Right renal pelvis (tissue), 4 donors: ENCODE results near the gene CATSPER3. TPM values are rescaled to one million over a fixed set of nuclear protein-coding genes. Genes with fewer than 3 reads are reported as not detected.

Experiments
- DNase-seq, 4 donors: peaks; one replicate each; pipeline ENCODE4 v3.0.0-alpha.2; 2013; ENCODE audit warnings: low read depth in 4 of 4, low spot score in 3 of 4, missing footprints in 1 of 4
- polyA plus RNA-seq, 4 donors: library from polyadenylated mRNA; unstranded; fragments of 120-200 nt; gene quantifications; one replicate each; pipeline ENCODE4 v1.2.1, GENCODE V29; 2013; ENCODE audit not compliant: insufficient read length in 4 of 4

CATSPER3 gene
- polyA plus RNA-seq, 4 donors = 0.58 to 1.5 (median 1.2) TPM

- no peak for DNase-seq
These were observed 71.1 kb downstream of the CATSPER3 start for GRCh38 chr5:135038813-135039270.

DNA sequence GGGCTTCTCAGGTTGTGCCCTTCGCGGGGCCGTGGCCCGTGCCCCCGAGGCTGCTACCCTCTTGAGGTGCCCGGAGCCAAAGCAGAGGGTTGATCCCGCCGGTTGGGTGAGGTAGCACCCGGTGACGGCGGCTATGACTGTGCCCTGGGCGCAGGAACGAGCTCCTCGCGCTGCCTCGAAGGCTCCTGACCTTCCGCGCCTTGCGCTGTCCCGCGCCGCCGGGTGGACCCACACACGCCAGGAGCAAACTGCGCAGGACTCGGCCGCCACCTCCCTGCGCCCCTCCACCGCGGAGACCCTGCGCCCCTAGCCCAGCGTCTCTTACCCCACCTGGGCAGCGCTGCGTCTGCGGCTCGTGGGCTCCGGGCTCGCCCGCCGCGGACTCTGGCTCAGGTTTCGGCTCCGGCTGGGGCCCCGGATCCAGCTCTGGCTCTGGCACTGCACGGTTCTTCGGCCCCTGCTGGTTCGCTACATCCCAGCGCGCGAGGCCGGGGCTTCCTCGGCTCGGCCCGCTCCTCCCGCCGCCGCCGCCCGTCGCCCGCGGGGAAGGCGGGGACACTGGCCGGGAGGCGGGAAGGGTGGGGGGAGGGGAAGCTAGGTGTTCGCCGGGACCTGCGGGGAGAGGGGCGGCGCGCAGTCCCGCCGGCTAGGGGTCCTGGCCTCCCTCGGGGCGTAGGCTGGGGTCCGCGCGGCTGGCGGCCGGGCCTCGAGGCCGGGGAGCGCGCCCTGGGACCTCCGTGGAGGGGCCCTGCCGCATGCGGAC lies 71.7 kb downstream of the CATSPER3 start:
- no peak for DNase-seq

DNA sequence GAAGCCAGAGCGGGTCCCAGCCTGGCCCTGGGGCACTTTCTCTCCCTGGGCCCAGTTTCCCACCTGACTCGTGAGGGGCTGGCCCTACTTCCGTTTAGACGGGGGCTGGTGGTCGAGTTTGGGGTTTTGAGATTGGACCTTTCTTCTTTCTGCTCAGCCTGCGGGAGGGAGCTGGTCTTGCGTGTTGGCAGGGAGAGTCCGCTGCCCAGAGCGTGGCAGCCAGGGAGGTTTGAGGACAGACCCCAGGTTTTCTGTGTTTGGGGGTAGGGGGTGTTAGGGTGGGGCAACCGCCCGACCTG lies 72.3 kb downstream of the CATSPER3 start:
- no peak for DNase-seq

- DNase-seq = no peak
These were observed 72.8 kb downstream of the CATSPER3 start for GRCh38 chr5:135040333-135041144.

- DNase-seq = no peak
These were observed 73.5 kb downstream of the CATSPER3 start for GRCh38 chr5:135041145-135041587.

DNA sequence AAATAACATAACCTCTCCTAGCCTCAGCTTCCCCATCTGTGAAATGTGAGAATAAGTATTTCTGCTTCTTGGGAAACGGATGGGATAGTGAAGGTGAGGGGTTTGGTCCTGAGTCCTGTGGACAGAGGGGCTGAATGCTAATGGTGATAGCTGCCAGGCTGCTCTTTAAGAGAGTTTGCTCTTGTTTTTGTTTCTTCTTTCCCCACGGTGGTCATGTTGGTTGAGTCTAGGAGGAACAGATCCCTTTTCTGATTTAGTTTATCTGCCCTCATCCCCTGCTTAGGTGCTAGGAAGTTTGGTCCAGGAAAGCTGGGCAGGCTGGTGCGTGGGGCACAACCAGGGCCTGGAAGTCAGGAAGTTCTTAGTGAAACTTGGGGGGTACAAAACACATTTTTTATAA lies 74.0 kb downstream of the CATSPER3 start:
- no peak for DNase-seq

DNA sequence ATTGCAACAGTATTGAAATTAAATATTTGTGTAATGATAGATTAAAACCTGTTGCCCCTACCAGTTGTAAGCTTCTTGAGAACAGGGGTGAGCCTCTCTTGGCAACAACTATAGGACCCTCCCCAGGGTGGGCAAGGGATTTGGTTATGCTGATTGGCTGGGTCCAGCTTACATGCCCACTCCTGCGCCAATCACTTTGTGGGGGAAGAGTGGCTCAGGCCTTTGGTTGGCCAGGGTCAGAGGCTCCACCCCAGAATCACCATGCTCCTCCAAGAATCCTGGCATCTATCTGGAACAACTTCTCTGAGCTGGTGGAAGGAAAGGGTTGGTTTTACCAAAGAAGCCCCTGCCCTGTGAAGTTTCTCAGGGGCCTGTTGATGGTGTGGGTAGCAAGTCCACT lies 74.9 kb downstream of the CATSPER3 start:
- no peak for DNase-seq

DNA sequence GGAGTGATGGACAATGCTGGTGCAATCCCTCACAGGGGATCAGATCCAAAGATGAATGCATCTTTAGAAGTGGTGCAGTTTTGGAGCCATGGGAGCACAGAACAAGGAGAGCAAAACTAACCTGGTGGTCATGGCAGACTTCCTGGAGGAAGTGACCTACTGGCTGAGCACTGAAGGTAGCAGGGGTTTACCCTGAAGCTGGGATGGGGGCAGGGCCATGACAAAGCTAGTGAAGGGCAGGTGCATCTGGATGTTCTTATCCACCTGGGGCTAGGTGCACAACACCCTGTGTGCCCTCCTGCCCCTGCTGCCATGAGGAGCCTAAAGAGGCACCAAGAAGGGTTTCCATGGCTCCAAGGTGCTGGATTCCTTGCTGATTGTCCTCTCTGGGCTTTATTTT lies 77.8 kb downstream of the CATSPER3 start:
- DNase-seq = no peak

- DNase-seq = no peak
These were observed 79.1 kb downstream of the CATSPER3 start for GRCh38 chr5:135046661-135047346.

DNA sequence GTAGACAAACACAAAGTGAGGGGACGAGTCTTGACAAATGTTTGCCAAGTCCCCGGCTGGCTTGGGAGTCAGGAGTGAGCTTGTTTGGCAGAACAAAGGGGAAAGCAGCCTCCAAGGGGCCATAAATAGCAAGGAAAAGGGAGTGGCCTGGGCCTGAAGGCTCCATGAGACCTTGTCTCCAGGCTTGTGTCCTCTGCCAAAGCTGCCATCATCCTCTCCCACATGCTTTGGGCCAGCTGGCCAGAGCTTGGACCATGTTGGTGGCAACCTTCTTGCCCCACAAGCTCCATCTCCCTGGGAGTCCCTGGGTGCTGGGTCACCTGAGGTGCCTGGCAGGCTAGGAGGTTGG lies 79.6 kb downstream of the CATSPER3 start:
- no peak for DNase-seq

- no peak for DNase-seq
These were observed 80.6 kb downstream of the CATSPER3 start for GRCh38 chr5:135048286-135048685.

GRCh38 chr5:135048930-135049329 lies 81.2 kb downstream of the CATSPER3 start:
- no peak for DNase-seq

GRCh38 chr5:135050244-135050767 lies 82.6 kb downstream of the CATSPER3 start:
- no peak for DNase-seq

- no peak for DNase-seq
These were observed 83.7 kb downstream of the CATSPER3 start for GRCh38 chr5:135051399-135051798.

GRCh38 chr5:135051872-135052271 lies 84.2 kb downstream of the CATSPER3 start:
- DNase-seq = no peak

DNA sequence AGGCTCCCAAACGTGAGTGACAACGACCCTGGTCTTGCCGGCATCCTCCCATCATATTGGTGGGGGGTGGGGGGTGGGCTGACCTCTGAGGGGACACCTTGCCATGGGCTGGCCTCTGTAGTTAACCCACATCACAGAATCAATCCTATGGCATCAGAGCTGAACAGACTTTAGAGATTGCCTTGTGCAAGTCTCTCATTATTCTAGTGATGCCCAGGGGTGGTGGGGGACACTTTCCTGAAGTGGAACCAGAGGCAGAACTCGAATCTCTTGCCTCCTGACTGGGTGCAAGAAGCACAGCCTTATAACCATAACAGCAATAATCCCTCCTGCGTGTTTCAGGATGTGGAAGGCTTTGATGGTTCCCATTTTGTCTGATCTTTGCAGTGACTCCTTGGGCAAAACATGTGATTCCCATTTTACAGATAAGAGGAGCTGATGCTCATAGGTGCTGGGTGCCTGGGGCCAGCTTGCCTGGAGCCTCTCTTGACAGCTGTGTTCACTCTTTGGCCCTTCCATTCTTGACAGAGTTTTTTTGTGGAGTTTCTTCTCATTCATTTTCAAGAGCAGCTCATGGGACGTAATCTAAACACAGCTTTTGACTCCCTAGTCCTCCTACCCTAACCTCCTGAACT lies 84.9 kb downstream of the CATSPER3 start:
- no peak for DNase-seq

DNA sequence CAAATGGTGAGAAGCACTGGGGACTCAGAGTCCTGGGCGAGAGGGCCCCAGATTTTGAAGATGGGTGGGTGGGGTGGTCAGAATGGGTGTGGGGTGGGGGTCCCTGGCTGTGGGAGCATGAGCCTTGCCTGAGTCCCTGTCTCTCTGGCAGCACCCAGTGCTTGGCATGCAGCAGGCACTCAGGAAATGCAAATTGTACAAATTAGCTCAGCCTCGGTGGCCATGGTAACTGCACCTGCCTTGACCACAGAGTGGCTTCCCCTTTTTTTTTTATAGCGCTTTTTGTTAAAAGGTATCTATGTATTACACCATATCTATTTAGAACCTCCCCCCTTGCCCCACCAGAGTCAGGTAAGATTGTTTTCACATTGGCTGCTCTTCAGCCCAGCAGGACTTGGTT lies 85.6 kb downstream of the CATSPER3 start:
- DNase-seq = no peak

DNA sequence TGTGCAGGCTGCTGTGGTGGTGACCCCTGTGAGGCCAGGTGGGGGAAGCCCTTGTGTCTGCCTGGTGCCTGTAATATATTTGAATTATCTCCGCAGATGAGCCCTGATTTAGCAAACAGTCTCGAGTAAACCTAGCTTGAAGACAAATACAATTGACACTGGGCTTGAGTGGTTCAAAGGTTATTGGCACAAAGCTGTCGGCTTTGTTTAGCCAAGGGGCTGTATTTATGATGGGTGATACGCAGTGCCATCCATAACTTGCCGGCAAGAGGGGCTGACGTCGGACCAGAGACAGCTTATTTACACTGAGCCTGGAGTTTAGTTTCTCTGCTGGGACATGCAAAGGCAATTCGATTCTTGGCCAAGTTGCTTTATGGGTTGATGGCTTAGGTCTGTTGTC lies 86.3 kb downstream of the CATSPER3 start:
- no peak for DNase-seq

DNA sequence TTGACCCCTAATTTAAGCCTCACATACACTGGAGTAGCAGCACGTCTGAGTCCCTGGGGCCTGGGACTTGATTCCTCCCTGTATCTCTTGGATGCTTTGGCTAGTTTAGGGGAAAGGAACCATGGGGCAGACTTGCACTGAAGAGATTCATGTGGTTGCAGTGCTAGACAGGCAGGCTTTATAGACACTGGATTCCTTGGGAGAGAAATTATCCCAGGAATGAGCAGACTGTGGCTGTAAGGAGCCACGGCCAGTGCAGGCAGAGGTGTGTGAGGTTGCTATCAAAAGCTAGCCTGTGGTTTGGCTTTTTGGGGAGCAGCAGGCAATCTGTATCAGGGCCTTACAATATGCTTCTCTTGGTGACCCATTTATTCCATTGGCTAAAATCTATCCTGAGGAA lies 86.8 kb downstream of the CATSPER3 start:
- no peak for DNase-seq

GRCh38 chr5:135055396-135055795 lies 87.7 kb downstream of the CATSPER3 start:
- DNase-seq = no peak
